GM04503 (cell line): Measurements from ENCODE around the gene RPL13.
"Not testable (repeated sequence)": the region's sequence is repeated elsewhere in the genome, so short reads cannot be mapped to it uniquely, and the experiment has no call there.

ENCODE experiments used
- DNase-seq: peaks from one replicate; pipeline ENCODE4 v3.0.0-alpha.2; 2012; ENCODE audit warnings: low read depth

Gene RPL13

GRCh38 chr16:89577055-89577759, 16.7 kb downstream of the RPL13 start:
- DNase-seq, result no peak

- no peak for DNase-seq
Observed at GRCh38 chr16:89579351-89579750, 18.9 kb downstream of the RPL13 start.

GRCh38 chr16:89581045-89581695, 20.7 kb downstream of the RPL13 start:
- DNase-seq, result peak; percentile 86

- DNase-seq, result no peak
Observed at GRCh38 chr16:89581861-89582563, 21.5 kb downstream of the RPL13 start.

- no peak for DNase-seq
Observed at GRCh38 chr16:89582614-89583196, 22.2 kb downstream of the RPL13 start.

- no peak for DNase-seq
Observed at GRCh38 chr16:89583197-89583894, 22.9 kb downstream of the RPL13 start.

- no peak for DNase-seq
Observed at GRCh38 chr16:89583895-89584644, 23.6 kb downstream of the RPL13 start.

GRCh38 chr16:89584768-89585549, 24.5 kb downstream of the RPL13 start:
- DNase-seq, result no peak

- DNase-seq, result no peak
Observed at GRCh38 chr16:89586218-89586617, 25.7 kb downstream of the RPL13 start.

GRCh38 chr16:89586853-89587252, 26.4 kb downstream of the RPL13 start:
- DNase-seq, result no peak

GRCh38 chr16:89587676-89588075, 27.2 kb downstream of the RPL13 start:
- DNase-seq, result not testable (repeated sequence)

GRCh38 chr16:89588413-89589109, 28.1 kb downstream of the RPL13 start:
- DNase-seq, result no peak

GRCh38 chr16:89589241-89589926, 28.9 kb downstream of the RPL13 start:
- DNase-seq, result no peak

GRCh38 chr16:89593841-89594240, 33.4 kb downstream of the RPL13 start:
- DNase-seq, result no peak

GRCh38 chr16:89595330-89596060, 35.0 kb downstream of the RPL13 start:
- no peak for DNase-seq

GRCh38 chr16:89596061-89596689, 35.7 kb downstream of the RPL13 start:
- no peak for DNase-seq

- DNase-seq, result no peak
Observed at GRCh38 chr16:89596957-89597649, 36.6 kb downstream of the RPL13 start.

- DNase-seq, result no peak
Observed at GRCh38 chr16:89598199-89598598, 37.7 kb downstream of the RPL13 start.
